NCI-H226 (cell line): ENCODE results near the gene GCLC.

ENCODE experiments used
- DNase-seq: peaks from one replicate; pipeline ENCODE4 v3.0.0-alpha.2; 2015

The GCLC gene

GRCh38 chr6:53523511-53524454 is 21.1 kb downstream of the GCLC start:
- no peak for DNase-seq

DNA sequence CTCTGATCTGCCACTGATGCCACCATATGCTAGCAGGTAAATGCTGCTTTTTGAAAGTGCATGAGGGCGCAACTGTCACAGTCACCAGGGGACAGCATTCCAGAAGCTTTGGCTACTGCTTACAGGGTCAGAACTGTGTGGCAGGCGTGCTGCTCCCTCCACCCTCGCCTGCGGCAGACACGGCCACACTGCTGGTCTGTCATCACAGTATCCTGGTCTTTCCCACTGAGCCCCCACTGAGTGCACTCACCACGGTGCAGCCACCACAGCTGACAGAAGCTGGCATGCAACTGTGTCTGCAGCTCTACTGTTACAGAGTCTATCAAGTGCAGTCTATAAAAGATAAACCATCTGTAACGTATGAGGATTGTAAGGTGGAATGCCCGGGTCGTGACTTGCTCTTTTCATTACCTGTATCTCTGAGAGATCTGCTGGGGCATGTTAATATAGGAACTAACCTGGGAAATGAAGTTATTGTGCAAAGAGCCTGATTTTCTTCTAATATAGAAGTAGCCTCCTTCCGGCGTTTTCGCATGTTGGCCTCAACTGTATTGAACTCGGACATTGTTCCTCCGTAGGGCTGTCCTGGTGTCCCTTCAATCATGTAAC is 24.5 kb downstream of the GCLC start:
- DNase-seq, result no peak

DNA sequence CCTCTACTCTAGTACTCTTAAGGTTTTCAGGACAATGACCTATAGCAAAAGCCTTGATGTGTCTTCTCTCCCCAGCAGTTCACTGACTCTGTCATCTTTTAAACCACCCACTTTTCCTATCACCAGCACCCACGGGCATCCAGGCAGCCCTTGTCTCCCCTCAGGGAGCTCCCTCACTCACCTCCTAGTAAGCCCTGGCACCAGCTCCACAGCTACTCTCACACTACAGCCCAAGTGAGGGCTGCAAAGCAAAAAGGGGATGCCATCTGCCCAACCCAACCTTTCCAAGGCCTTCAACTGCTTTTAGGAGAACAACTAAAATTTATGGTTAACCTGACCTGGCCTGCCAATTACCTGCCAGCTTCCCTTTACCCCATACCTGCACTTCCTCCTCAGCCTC is 26.0 kb downstream of the GCLC start:
- DNase-seq, result no peak

DNA sequence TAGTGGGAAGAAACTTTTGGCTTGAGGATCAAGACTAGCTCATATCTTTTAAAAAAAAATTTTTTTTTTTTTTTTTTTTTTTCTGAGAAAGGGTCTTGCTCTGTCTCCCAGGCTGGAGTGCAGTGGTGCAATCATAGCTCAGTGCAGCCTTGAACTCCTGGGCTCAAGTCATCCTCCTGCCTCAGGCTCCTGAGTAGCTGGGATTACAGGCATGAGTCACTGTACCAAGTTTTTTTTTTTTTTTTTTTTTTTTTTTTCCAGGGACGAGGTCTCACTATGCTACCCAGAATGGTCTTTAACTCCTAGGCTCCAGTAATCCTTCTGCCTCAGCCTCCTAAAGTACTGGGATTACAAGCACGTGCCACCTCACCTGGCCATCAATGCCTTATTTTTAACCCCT is 27.9 kb downstream of the GCLC start:
- peak; percentile 28 for DNase-seq

- no peak for DNase-seq
Observed at GRCh38 chr6:53514677-53515076, 30.2 kb downstream of the GCLC start.

DNA sequence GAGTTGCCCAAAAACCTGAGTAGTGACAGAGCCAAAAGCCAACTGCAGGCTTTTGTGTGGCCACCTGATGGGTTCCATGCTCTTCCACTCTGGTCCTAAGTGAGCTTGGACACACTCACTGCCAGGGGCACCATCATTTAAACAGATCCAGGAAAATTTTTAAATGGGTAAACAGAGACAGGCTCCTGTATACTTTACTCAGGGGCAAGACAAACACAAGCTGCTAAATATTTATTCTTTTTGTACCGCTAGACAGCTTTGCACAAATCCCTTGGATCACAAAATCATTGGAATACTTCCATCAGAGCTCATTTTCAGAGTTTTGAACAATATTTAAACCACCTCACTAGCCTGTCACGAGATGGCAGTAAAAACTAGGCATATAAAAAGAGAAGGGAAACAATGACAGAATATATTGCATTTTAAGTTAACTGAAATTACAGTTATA is 31.4 kb downstream of the GCLC start:
- DNase-seq, result no peak

GRCh38 chr6:53513056-53513455 is 31.8 kb downstream of the GCLC start:
- no peak for DNase-seq

DNA sequence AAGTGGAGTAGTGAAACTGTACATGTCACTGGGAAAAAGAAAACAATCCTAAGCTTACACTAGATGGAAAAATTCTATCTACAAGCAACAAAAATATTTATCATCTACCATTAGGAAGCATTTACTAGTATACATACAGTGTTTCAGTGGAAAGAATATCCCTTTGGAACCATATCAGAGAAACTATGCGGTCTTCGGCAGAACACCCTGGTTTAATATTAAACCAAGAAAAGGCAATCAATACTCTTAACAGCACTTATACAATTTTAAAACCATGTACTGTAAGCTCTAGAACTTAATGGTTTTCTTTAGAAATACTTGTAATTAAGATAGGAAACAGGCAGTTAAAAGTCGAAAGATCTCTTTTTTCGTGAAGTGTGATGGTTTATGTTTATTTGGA is 32.3 kb downstream of the GCLC start:
- DNase-seq, result no peak

DNA sequence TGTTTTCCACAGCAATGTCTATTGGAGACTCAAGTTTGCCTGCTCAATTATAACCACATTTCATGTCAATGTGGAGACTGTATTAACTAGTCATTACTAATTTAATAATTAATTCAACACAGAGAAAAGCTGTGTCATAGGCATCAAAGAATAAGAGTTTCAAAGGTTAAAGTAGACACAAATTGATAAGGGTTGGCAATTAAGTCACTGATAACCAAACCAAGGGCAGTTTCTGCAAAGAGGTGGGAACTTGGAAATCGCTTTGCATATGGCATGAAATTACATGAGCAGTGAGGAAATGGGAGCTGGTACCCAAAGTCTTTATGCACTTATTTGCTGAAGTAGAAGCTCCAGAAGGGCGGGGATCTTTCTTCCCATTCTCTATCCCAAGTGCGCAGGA is 34.2 kb downstream of the GCLC start:
- DNase-seq, result no peak

DNA sequence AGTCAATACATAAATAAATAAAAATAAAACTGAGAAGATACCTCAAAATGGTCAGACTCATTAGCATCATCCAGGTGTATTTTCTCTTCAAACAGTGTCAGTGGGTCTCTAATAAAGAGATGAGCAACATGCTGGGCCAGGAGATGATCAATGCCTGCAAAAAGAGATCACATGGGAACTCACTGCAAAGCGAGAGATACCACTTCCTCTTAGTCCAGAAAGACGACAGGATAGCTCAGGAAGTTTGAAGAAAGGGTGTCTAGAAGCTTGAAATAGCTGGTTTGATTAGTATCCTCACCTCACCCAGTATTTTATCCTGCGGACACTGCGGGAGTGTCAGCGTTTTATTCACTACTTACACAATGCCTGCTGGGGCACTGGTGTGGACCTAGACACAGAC is 38.0 kb downstream of the GCLC start:
- no peak for DNase-seq

GRCh38 chr6:53504512-53504911 is 40.4 kb downstream of the GCLC start:
- DNase-seq, result no peak

DNA sequence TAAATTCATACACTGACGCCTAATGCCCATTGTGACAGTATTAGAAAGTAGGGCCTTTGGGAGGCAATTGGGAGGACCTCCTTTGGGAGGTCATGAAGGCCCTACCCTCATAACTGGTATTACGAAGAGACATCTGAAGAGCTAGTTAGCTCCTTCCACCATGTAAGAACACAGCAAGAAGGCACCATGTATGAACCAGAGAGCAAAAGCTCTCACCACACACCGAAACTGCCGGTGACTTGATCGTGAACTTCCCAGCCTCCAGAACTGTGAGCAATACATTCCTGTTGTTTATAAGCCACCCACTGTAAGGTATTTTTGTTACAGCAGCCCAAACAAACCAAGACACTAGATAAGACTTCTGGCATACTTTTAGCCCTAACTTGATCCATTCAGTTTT is 41.8 kb downstream of the GCLC start:
- no peak for DNase-seq

DNA sequence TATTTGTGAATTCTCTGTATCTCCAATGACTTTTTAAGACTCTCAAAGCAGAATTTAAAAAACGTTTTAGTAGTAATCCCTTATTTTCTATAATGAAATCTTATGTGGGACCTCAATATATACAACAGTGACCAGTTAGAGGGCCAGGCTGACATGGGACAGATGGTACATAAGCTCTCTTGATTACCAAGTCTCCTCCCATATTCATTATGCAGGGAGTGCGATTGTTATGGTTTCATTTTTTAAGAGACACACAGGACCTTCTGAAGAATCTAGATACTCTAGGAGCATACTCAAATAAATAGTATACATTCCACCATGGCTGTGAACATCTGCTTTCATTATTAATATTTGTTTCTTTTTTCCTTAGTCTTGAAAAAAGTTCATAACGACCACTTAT is 43.5 kb downstream of the GCLC start:
- DNase-seq, result no peak

DNA sequence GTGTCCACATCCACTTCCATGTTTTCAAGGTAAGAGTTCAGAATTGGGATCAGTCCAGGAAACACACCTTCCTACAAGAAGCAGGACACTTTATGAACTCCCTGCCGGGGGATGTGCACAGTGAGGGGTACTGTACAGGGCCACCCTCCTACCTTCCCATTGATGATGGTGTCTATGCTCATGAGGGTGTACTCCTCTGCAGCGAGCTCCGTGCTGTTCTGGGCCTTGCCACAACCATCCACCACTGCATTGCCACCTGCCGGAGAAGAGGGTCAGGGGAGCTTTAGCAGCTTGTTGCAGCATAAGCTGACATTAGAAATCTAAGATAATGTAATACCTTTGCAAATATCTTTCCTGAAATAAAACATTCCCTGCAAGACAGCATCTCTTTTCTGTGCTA is 44.8 kb downstream of the GCLC start:
- no peak for DNase-seq

GRCh38 chr6:53499094-53499493 is 45.8 kb downstream of the GCLC start:
- DNase-seq, result no peak

GRCh38 chr6:53498649-53499048 is 46.3 kb downstream of the GCLC start:
- no peak for DNase-seq

DNA sequence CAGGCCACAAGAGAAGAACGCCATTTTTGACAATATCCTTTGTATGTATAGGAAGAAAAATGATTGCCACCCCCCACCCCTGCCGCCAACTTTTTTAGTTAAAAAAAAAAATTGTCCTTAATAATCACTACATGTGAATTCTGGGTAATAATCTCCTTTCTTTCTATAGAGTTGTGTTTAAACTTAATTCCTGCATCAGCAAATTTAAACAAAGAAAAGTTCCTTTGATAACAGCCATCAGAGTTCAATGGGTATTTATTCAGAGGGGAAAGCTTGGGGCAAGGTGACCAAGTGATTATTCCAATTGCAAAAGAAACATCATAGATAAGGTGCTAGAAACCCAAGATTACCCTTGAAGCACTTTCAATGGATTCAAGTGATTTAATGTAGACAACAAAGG is 47.0 kb downstream of the GCLC start:
- DNase-seq, result no peak

DNA sequence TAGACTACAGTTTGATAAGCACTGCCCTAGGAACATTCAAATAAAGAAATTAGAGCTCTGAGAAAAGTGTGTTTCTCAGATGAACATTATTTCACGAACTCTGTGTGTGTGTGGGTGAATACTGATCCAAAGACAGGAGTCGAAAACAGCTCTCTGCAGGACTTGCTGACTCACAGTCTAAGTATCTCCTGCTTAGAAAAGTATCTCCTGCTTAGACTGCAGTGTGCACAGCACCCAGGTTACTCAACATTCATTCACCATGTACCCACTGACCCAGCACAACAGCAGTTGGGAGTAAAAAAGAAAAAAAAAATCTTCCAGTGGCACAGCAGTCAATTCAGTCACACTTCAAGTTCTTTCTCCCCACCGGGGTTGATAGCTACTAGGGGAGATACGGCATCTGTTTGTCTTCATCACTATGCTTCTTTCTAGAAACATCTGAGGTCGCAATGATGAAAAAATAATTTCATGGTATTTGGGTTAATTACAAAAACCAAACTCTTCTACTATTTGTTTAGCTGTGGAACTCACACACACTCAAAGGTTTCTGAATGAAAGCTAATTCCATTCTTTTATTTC is 48.0 kb downstream of the GCLC start:
- peak; percentile 88 for DNase-seq

DNA sequence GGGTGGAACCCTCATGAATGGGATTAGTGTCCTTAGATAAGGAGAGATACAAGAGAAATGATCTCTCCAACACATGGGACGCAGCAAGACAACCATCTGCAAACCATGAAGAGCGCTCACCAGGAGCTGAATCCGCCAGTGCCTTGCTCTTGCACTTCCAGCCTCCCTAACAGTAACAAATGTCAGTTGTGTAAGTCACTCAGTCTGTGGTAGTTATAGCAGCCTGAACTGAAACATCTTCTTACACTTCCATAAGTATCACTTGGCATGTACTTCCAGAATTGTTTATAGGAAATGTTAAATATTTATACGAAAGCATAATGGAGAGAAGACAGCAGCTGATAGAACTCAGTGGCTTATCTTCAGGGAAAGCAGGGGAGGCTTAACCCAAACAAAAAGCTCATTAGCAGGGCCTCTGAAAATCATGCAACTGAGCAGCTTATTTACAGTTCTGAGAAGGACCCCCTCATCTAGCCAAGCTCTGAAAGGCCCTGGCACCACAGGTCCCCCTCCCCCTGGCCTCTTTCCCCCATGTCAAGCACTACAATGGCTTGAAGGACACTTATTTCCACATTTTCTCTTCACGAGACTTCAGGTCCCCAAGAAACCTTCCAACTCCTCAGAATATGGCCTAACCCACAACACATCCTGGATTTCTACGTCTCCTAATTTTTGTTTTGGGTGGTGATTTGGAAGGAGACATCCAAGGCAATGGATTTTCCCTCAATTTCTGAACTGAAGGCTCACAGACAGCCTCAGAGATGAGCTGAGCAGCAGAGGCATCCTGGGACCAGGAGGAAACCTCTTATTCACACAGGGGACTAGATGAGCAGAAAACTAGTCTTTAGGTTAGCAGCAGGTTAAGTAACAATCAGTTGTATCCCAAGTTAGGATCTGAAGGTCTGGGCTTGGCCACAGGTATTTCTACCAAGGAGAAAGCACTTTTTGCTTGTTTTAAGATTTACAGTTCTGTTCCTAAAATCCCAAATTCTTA is 49.1 kb downstream of the GCLC start:
- no peak for DNase-seq

GRCh38 chr6:53494076-53494475 is 50.8 kb downstream of the GCLC start:
- DNase-seq, result no peak

DNA sequence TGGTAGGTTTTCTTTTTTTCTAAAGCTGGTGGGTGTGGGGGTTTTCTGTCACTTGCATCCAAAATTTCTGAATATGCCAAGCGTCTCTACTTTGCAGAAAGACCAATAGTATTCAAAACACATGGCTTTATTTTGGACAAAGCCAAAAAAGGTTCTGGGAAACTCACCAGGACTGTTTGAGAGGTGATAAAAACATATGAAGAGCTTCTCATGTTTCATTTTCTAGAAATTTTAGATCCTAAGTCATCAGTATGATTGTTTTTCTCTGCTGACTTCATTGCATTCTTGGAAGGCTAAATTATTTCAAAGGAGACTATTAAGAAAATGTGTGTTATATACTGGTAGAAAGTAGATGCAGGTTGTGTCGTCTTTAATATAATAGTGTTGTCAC is 51.3 kb downstream of the GCLC start:
- no peak for DNase-seq

GRCh38 chr6:53492860-53493634 is 51.9 kb downstream of the GCLC start:
- peak; percentile 63 for DNase-seq
